MM.1S (cell line): ENCODE results near the gene PET100.

Experiments used
- DNase-seq: peaks from one replicate; pipeline ENCODE4 v3.0.0-alpha.2; 2015
- H2AFZ ChIP-seq: fragments of 300-600 bp; sonication (generic); 2 replicates; pipeline ENCODE4 v1.6.0; 2016; ENCODE audit warnings: antibody characterized with exemption, low read length
- H3F3A ChIP-seq: fragments of 300-600 bp; sonication (generic); 2 replicates; pipeline ENCODE4 v1.6.1; 2016; ENCODE audit warnings: mild to moderate bottlenecking, antibody characterized with exemption, low read length, moderate library complexity, mixed read lengths; ENCODE audit not compliant: insufficient read depth
- H3K27ac ChIP-seq: fragments of 300-600 bp; sonication (generic); 2 replicates; pipeline ENCODE4 v1.5.1; 2016; ENCODE audit warnings: mild to moderate bottlenecking, low read length
- H3K27me3 ChIP-seq: fragments of 300-600 bp; sonication (generic); replicated peaks from 2 replicates; pipeline ENCODE4 v1.6.0; 2016; ENCODE audit warnings: low read length; ENCODE audit not compliant: insufficient read depth
- H3K36me3 ChIP-seq: fragments of 300-600 bp; sonication (generic); replicated peaks from 2 replicates; pipeline ENCODE4 v1.6.1; 2016; ENCODE audit warnings: mild to moderate bottlenecking, low read length, mixed read lengths; ENCODE audit not compliant: insufficient read depth
- H3K4me1 ChIP-seq: fragments of 300-600 bp; sonication (generic); 2 replicates; pipeline ENCODE4 v1.6.1; 2016; ENCODE audit warnings: low read length, mixed read lengths
- H3K4me2 ChIP-seq: fragments of 300-600 bp; sonication (generic); 2 replicates; pipeline ENCODE4 v1.6.0; 2016; ENCODE audit warnings: low read depth, low read length
- H3K4me3 ChIP-seq: fragments of 300-600 bp; sonication (generic); 2 replicates; pipeline ENCODE4 v1.5.1; 2016; ENCODE audit warnings: low read length, mixed read lengths
- H3K79me2 ChIP-seq: fragments of 300-600 bp; sonication (generic); 2 replicates; pipeline ENCODE4 v1.6.1; 2016; ENCODE audit warnings: mixed run types, low read length, mixed read lengths
- H3K9ac ChIP-seq: fragments of 300-600 bp; sonication (generic); 2 replicates; pipeline ENCODE4 v1.6.1; 2016; ENCODE audit warnings: low read length, mixed read lengths
- H3K9me2 ChIP-seq: fragments of 300-600 bp; sonication (generic); replicated peaks from 2 replicates; pipeline ENCODE4 v1.6.1; 2016; ENCODE audit warnings: mild to moderate bottlenecking, low read length, mixed read lengths; ENCODE audit not compliant: insufficient read depth
- H3K9me3 ChIP-seq: fragments of 300-600 bp; sonication (generic); replicated peaks from 2 replicates; pipeline ENCODE4 v1.6.1; 2016; ENCODE audit warnings: mild to moderate bottlenecking, low read length, mixed read lengths; ENCODE audit not compliant: insufficient read depth
- H4K20me1 ChIP-seq: fragments of 300-600 bp; sonication (generic); 2 replicates; pipeline ENCODE4 v1.6.1; 2016; ENCODE audit warnings: mild to moderate bottlenecking, low read length, moderate library complexity, mixed read lengths; ENCODE audit not compliant: insufficient read depth
- EZH2 ChIP-seq: fragments of 300-600 bp; sonication (generic); optimal IDR thresholded peaks from 2 replicates; pipeline ENCODE3; 2017; ENCODE audit warnings: low read depth, mild to moderate bottlenecking, antibody characterized with exemption, low read length, mixed read lengths
- EZH2phosphoT487 ChIP-seq: fragments of 300-600 bp; sonication (generic); IDR thresholded peaks from 2 replicates; pipeline ENCODE4 v1.6.1; 2018; ENCODE audit warnings: antibody characterized with exemption, low read length
- TF ChIP-seq, protein P1 (sequence below): fragments of 300-600 bp; sonication (generic); IDR thresholded peaks from 2 replicates; pipeline ENCODE4 v1.5.1; 2016; ENCODE audit warnings: antibody characterized with exemption, low read length, mixed read lengths

PET100 gene

GRCh38 chr19:7670790-7671189, 41.2 kb downstream of the PET100 start:
- Histone ChIP-seq H3K27me3 (peaks cover 78% of the 10 kb centered on the region), H2AFZ (no peak overlapping the region), H3K4me1 (no peaks in the 10 kb centered on the region), H3K4me3 (no peak overlapping the region), H3K9me2 (no peaks in the 10 kb centered on the region), H4K20me1 (no peaks in the 10 kb centered on the region), H3K4me2 (no peak overlapping the region), H3K79me2 (no peaks in the 10 kb centered on the region), H3K9me3 (no peaks in the 10 kb centered on the region), H3K36me3 (no peaks in the 10 kb centered on the region), H3K9ac (no peak overlapping the region), H3K27ac (no peak overlapping the region), H3F3A (no peaks in the 10 kb centered on the region)
- TF ChIP-seq, protein P1, sequence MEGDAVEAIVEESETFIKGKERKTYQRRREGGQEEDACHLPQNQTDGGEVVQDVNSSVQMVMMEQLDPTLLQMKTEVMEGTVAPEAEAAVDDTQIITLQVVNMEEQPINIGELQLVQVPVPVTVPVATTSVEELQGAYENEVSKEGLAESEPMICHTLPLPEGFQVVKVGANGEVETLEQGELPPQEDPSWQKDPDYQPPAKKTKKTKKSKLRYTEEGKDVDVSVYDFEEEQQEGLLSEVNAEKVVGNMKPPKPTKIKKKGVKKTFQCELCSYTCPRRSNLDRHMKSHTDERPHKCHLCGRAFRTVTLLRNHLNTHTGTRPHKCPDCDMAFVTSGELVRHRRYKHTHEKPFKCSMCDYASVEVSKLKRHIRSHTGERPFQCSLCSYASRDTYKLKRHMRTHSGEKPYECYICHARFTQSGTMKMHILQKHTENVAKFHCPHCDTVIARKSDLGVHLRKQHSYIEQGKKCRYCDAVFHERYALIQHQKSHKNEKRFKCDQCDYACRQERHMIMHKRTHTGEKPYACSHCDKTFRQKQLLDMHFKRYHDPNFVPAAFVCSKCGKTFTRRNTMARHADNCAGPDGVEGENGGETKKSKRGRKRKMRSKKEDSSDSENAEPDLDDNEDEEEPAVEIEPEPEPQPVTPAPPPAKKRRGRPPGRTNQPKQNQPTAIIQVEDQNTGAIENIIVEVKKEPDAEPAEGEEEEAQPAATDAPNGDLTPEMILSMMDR = no peak
- no peak for TF ChIP-seq EZH2phosphoT487
- TF ChIP-seq EZH2 = no peak
- no peak for DNase-seq

GRCh38 chr19:7672522-7672921, 42.9 kb downstream of the PET100 start:
- Histone ChIP-seq H4K20me1 (no peaks in the 10 kb centered on the region), H3K9ac (no peak overlapping the region), H3K79me2 (no peaks in the 10 kb centered on the region), H3K4me3 (no peak overlapping the region), H3K4me1 (no peaks in the 10 kb centered on the region), H2AFZ (no peak overlapping the region), H3K36me3 (no peaks in the 10 kb centered on the region), H3F3A (no peaks in the 10 kb centered on the region), H3K9me3 (no peaks in the 10 kb centered on the region), H3K9me2 (no peaks in the 10 kb centered on the region), H3K27me3 (peaks cover 83% of the 10 kb centered on the region), H3K4me2 (no peak overlapping the region), H3K27ac (no peak overlapping the region)
- no peak for DNase-seq
- TF ChIP-seq, protein P1 = no peak
- TF ChIP-seq EZH2phosphoT487 (no peak), EZH2 (no peak)

- TF ChIP-seq, protein P1 = no peak
- TF ChIP-seq EZH2phosphoT487 = no peak
- TF ChIP-seq EZH2 = no peak
- H3K79me2 ChIP-seq = no peaks in the 10 kb centered on the region
- no peaks in the 10 kb centered on the region for H3F3A ChIP-seq
- no peak overlapping the region for H3K4me3 ChIP-seq
- H3K9me2 ChIP-seq = no peaks in the 10 kb centered on the region
- H2AFZ ChIP-seq = peak overlapping the region; percentile 1; the same call in 1 of the 2 replicates
- no peaks in the 10 kb centered on the region for H4K20me1 ChIP-seq
- H3K4me2 ChIP-seq = peak overlapping the region; percentile 27; the same call in 1 of the 2 replicates
- no peaks in the 10 kb centered on the region for H3K36me3 ChIP-seq
- H3K9me3 ChIP-seq = no peaks in the 10 kb centered on the region
- no peaks in the 10 kb centered on the region for H3K4me1 ChIP-seq
- no peak overlapping the region for H3K27ac ChIP-seq
- H3K27me3 ChIP-seq = peaks cover 84% of the 10 kb centered on the region
- DNase-seq = peak; percentile 66
- H3K9ac ChIP-seq = no peak overlapping the region
These were observed 44.7 kb downstream of the PET100 start for GRCh38 chr19:7674010-7675005.
